Measurements from ENCODE around the gene TFR2. TPM values are rescaled to one million over a fixed set of nuclear protein-coding genes. Genes with fewer than 3 reads are reported as not detected.

Gene TFR2
- total and polyA plus RNA-seq, 2 of the 13 experiments (the other 11 are each of a cell fraction or from before 2014, with no cell fraction given) = 36.9 to 64.2 TPM

- WGBS (ENCODE audit: low lambda C conversion rate) = 95% methylated on average over 13 of the region's 13 CpGs
- no peak overlapping the region for H2AFZ ChIP-seq (ENCODE audit: low read length)
- POLR2A ChIA-PET = interaction anchor here (0.6 to 3.7 kb wide), 12 partner anchors 8 to 214 kb away, joined by 3 to 61 read pairs (median 10); partner anchors contain the start of genes EPHB4, FBXO24, GNB2 and LRCH4
- no peaks in the 10 kb centered on the region for H3K36me3 ChIP-seq (replicated peaks in 1 of 2; ENCODE audit: control insufficient read depth in 1 of 2, insufficient read depth in 2 of 2, low read length in 2 of 2)
- H4K20me1 ChIP-seq (ENCODE audit: insufficient read depth, low read length) = no peaks in the 10 kb centered on the region
- H3K79me2 ChIP-seq (ENCODE audit: insufficient read depth, low read length) = no peaks in the 10 kb centered on the region
- intact Hi-C loops (cut with micrococcal nuclease; ENCODE audit: unreplicated experiment) (loop anchor here (5.0 kb wide), 1 partner anchor 79 kb away; the partner anchor contains the start of gene GIGYF1), in situ Hi-C loops (cut with HindIII; ENCODE audit: extremely low pct_ligation_motif_present, low pct_unique_long_range_greater_than_20kb) (loop anchor here (5.0 kb wide), 1 partner anchor 79 kb away; the partner anchor contains the start of gene GIGYF1)
- peaks cover 29% of the 10 kb centered on the region for H3K4me1 ChIP-seq (ENCODE audit: insufficient read depth, low read length)
- TF ChIP-seq ZNF333 (CRISPR knock-in tag; IDR thresholded peaks at IDR 0.05; ENCODE audit: borderline replicate concordance) = no peak
- TF ChIP-seq CHCHD3 (CRISPR knock-in tag; IDR thresholded peaks at IDR 0.05) = no peak
- peak overlapping the region; percentile 61 to 81 (median 77); a peak in 4 of 6 replicates for H3K4me3 ChIP-seq (replicated peaks in 1 of 3; ENCODE audit: insufficient read depth in 1 of 3, low read depth in 2 of 3, low read length in 3 of 3)
- peak overlapping the region; percentile 79; the same call in 1 of the 2 replicates for H3K9ac ChIP-seq (ENCODE audit: insufficient read depth, low read depth, low read length)
- no peaks in the 10 kb centered on the region for H3K9me3 ChIP-seq (ENCODE audit: low read length)
- DNase-seq (ENCODE audit: low spot score) (no peak), FAIRE-seq (no peak), ATAC-seq (no peak)
- H3K4me2 ChIP-seq (ENCODE audit: low read depth, low read length) = peak overlapping the region; percentile 95
- H3K27ac ChIP-seq (ENCODE audit: extremely low read length, insufficient read depth, low read length) = no peak overlapping the region
- no peaks in the 10 kb centered on the region for H3K27me3 ChIP-seq (ENCODE audit: control insufficient read depth in 1 of 2, insufficient read depth in 2 of 2, low read length in 2 of 2)
- CTCF ChIA-PET (ENCODE audit: low intra/inter-chr PET ratio, low total read pairs) = no interaction called here
- no TSS peak for BruUV-seq (replicated peaks)
These were observed 27.8 kb downstream of the TFR2 start for GRCh38 chr7:100613412-100614175.

DNA sequence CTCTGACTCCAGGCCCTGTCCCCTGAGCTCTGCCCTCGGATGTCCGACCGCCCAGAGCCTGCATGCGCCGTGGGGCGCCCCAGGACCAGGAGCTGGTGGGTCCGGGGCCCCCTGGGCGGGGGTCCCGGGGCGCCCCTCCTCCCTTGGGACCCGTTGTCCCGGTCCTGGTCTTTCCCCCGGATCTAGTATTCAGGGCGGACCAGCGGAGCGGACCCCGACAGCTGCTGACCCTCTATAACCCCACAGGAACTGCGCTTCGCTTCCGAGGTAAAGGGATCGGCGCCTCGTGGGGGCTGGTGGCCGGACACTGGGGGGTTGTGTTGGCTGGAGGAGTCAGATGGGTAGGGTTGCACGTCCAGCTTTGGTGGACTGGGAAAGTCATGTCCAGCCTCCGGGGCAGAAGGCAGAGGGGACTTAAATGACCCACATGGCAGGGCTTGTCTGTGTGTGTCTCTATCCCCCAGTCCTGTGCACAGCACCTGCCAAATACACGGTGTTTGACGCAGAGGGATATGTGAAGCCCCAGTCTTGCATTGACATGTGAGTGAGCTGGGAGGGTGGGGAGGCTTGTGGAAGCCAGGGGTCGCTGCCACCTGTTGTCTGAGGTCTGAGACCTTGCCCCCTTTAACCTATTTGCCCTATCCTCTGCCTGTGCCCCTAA, 28.5 kb downstream of the TFR2 start:
- intact Hi-C loops (cut with micrococcal nuclease; ENCODE audit: unreplicated experiment) (loop anchor here (1.0 to 5.0 kb wide), 2 partner anchors 27 to 79 kb away; partner anchors contain the start of genes FBXO24, GIGYF1 and LRCH4), in situ Hi-C loops (cut with HindIII; ENCODE audit: extremely low pct_ligation_motif_present, low pct_unique_long_range_greater_than_20kb) (loop anchor here (5.0 kb wide), 1 partner anchor 79 kb away; the partner anchor contains the start of gene GIGYF1)
- ATAC-seq (peak; percentile 45), FAIRE-seq (peak; percentile 34), DNase-seq (ENCODE audit: low spot score) (peak; percentile 32)
- H4K20me1 ChIP-seq (ENCODE audit: insufficient read depth, low read length) = no peaks in the 10 kb centered on the region
- H3K9ac ChIP-seq (ENCODE audit: insufficient read depth, low read depth, low read length) = peak overlapping the region; percentile 79
- no peaks in the 10 kb centered on the region for H3K9me3 ChIP-seq (ENCODE audit: low read length)
- no peaks in the 10 kb centered on the region for H3K36me3 ChIP-seq (replicated peaks in 1 of 2; ENCODE audit: control insufficient read depth in 1 of 2, insufficient read depth in 2 of 2, low read length in 2 of 2)
- H3K27me3 ChIP-seq (ENCODE audit: control insufficient read depth in 1 of 2, insufficient read depth in 2 of 2, low read length in 2 of 2) = no peaks in the 10 kb centered on the region
- H2AFZ ChIP-seq (ENCODE audit: low read length) = no peak overlapping the region
- H3K27ac ChIP-seq (ENCODE audit: extremely low read length, insufficient read depth, low read length) = peak overlapping the region; percentile 95
- BruUV-seq (replicated peaks) = TSS peak; percentile 71
- H3K4me1 ChIP-seq (ENCODE audit: insufficient read depth, low read length) = peaks cover 29% of the 10 kb centered on the region
- peak overlapping the region; percentile 61 to 81 (median 77) for H3K4me3 ChIP-seq (replicated peaks in 1 of 3; ENCODE audit: insufficient read depth in 1 of 3, low read depth in 2 of 3, low read length in 3 of 3)
- CTCF ChIA-PET (ENCODE audit: low intra/inter-chr PET ratio, low total read pairs) = no interaction called here
- H3K4me2 ChIP-seq (ENCODE audit: low read depth, low read length) = peak overlapping the region; percentile 95
- no peaks in the 10 kb centered on the region for H3K79me2 ChIP-seq (ENCODE audit: insufficient read depth, low read length)
- POLR2A ChIA-PET = interaction anchor here (0.6 to 3.7 kb wide), 35 partner anchors 9 to 262 kb away, joined by 3 to 61 read pairs (median 5); partner anchors contain the start of genes ACTL6B, AGFG2, EPHB4 and FBXO24
- 0% methylated on average over 4 of the region's 29 CpGs for WGBS (ENCODE audit: low lambda C conversion rate)
- TF ChIP-seq, protein P1, sequence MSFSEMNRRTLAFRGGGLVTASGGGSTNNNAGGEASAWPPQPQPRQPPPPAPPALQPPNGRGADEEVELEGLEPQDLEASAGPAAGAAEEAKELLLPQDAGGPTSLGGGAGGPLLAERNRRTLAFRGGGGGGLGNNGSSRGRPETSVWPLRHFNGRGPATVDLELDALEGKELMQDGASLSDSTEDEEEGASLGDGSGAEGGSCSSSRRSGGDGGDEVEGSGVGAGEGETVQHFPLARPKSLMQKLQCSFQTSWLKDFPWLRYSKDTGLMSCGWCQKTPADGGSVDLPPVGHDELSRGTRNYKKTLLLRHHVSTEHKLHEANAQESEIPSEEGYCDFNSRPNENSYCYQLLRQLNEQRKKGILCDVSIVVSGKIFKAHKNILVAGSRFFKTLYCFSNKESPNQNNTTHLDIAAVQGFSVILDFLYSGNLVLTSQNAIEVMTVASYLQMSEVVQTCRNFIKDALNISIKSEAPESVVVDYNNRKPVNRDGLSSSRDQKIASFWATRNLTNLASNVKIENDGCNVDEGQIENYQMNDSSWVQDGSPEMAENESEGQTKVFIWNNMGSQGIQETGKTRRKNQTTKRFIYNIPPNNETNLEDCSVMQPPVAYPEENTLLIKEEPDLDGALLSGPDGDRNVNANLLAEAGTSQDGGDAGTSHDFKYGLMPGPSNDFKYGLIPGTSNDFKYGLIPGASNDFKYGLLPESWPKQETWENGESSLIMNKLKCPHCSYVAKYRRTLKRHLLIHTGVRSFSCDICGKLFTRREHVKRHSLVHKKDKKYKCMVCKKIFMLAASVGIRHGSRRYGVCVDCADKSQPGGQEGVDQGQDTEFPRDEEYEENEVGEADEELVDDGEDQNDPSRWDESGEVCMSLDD (CRISPR knock-in tag; IDR thresholded peaks at IDR 0.05; ENCODE audit: borderline replicate concordance) = no peak
- TF ChIP-seq ATF4 (CRISPR knock-in tag; IDR thresholded peaks at IDR 0.05) = no peak
- TF ChIP-seq ZNF777 (CRISPR knock-in tag; IDR thresholded peaks at IDR 0.05) = peak; percentile 74
- no peak for TF ChIP-seq NFIB (CRISPR knock-in tag; IDR thresholded peaks at IDR 0.05; ENCODE audit: borderline replicate concordance)
- TF ChIP-seq ZNF430 (CRISPR knock-in tag; IDR thresholded peaks at IDR 0.05) = no peak
- TF ChIP-seq MXD1 (CRISPR knock-in tag; IDR thresholded peaks at IDR 0.05) = 0 out of 2 replicates have a peak, but pooled peaks have one; percentile 26
- peak; percentile 60; the same call in 1 of the 2 replicates for TF ChIP-seq ZNF317 (CRISPR knock-in tag; IDR thresholded peaks at IDR 0.05)
- 0 out of 2 replicates have a peak, but pooled peaks have one; percentile 63 for TF ChIP-seq ZNF839 (CRISPR knock-in tag; IDR thresholded peaks at IDR 0.05; ENCODE audit: borderline replicate concordance)
- TF ChIP-seq DMAP1 (CRISPR knock-in tag; IDR thresholded peaks at IDR 0.05) = no peak
